Kidney (tissue), 14 donors: ENCODE data around the gene KRT5. TPM values are rescaled to one million over a fixed set of nuclear protein-coding genes. Genes with fewer than 3 reads are reported as not detected.

Experiments
- DNase-seq, 5 donors: peaks; one replicate each; pipeline ENCODE4 v3.0.0-alpha.2; 2013 to 2020
- FAIRE-seq: peaks from 2 replicates; lab custom pipeline; 2012; peaks lifted over from hg19 to GRCh38; lab: Jason Lieb, UNC
- H3K27ac ChIP-seq, 2 donors: one replicate each; pipeline ENCODE4 v1.7.0; 2013; ENCODE audit warnings: low read depth in 2 of 2, low read length in 2 of 2, inconsistent platforms in 1 of 2
- H3K27me3 ChIP-seq: one replicate; pipeline ENCODE4 v1.7.1; 2013; ENCODE audit warnings: low read length, inconsistent platforms; ENCODE audit not compliant: control insufficient read depth, insufficient read depth
- H3K36me3 ChIP-seq, 3 donors: one replicate each; pipeline versions ENCODE4 v1.7.0 to v1.7.1; 2013; ENCODE audit warnings: low read length in 3 of 3, control low read depth in 1 of 3, inconsistent platforms in 1 of 3; ENCODE audit not compliant: insufficient read depth in 3 of 3, control insufficient read depth in 2 of 3
- H3K4me1 ChIP-seq, 3 donors: one replicate each; pipeline versions ENCODE4 v1.7.0 to v1.7.1; 2013; ENCODE audit warnings: low read length in 3 of 3, inconsistent platforms in 1 of 3, low read depth in 1 of 3; ENCODE audit not compliant: control insufficient read depth in 2 of 3, insufficient read depth in 2 of 3
- H3K4me3 ChIP-seq, 3 donors: one replicate each; pipeline versions ENCODE4 v1.7.0 to v1.8.1; 2013; ENCODE audit warnings: low read length in 3 of 3, control low read depth in 1 of 3, inconsistent platforms in 1 of 3
- H3K9ac ChIP-seq, 3 donors: one replicate each; pipeline versions ENCODE4 v1.7.0 to v1.7.1; 2013; ENCODE audit warnings: low read length in 3 of 3, control low read depth in 1 of 3, inconsistent platforms in 1 of 3
- H3K9me3 ChIP-seq, 3 donors: one replicate each; pipeline versions ENCODE4 v1.7.0 to v1.7.1; 2013; ENCODE audit warnings: low read length in 3 of 3, control low read depth in 1 of 3, inconsistent platforms in 1 of 3; ENCODE audit not compliant: control insufficient read depth in 2 of 3, insufficient read depth in 1 of 3
- intact Hi-C: fragments of 100-400 bp; cut with DNase I; formaldehyde crosslinking; loops from one replicate; pipeline ENCODE4 v1.11.1; 2022
- polyA plus RNA-seq: library from polyadenylated mRNA; stranded (reverse); fragments of 350-450 nt; fragmentation: Illumina TruSeq; extraction: RNeasy Lipid Tissue Mini Kit (QIAGEN cat#74804); gene quantifications from one replicate; pipeline ENCODE4 v1.2.3, GENCODE V29; 2014; ENCODE audit warnings: low read depth, low replicate concordance; ENCODE audit not compliant: insufficient read depth
- total RNA-seq: library from RNA; stranded (reverse); fragmentation: NEBNext Ultra II Directional; extraction: Animal tissue kit (Norgen Biotek cat#: 25700); gene quantifications from one replicate; pipeline ENCODE4 v1.2.1, GENCODE V29; 2021
- TF ChIP-seq, protein P1 (sequence below): IDR thresholded peaks from 3 replicates; pipeline ENCODE4 v1.5.1; 2012; ENCODE audit warnings: mild to moderate bottlenecking, moderate library complexity, borderline replicate concordance; ENCODE audit not compliant: insufficient read depth; ENCODE audit errors: extremely low read depth
- donor health status: control.
- donor health status: control.
- donor health status: control.
- donor health status: control.
- donor health status: control.
- donor health status: DM: yes; HTN: yes; CAD: no.
- donor health status: Normal renal cell carcinoma (clear cell type).

The KRT5 gene
- total and polyA plus RNA-seq, 2 donors from 2014 or later, result 0.69 TPM; not detected in 1

DNA sequence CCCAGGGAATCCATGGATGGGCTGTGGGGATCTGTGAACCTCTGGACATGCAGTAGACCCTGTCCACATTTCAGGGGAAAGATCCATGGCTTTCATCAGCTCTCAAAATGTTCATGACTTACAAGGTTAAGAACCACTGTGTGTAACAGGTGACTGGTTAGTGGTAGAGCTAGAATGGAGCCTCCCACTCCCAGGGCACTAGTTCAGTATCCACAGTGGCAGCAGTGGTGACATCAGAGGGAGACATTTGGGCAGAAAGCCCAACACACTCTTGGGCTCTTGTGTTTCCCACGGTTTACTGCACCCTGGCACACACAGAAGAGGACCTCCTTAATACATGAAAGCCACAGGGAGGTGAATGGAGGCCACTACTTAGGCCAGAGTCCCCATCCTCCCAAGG, 44.4 kb upstream of the KRT5 start:
- Histone ChIP-seq H3K4me1 (no peaks in the 10 kb centered on the region), H3K9me3 (no peaks in the 10 kb centered on the region), H3K27me3 (no peaks in the 10 kb centered on the region), H3K36me3 (no peaks in the 10 kb centered on the region), H3K4me3 (no peak overlapping the region), H3K9ac (no peak overlapping the region), H3K27ac (no peak overlapping the region)
- FAIRE-seq (no peak), DNase-seq (no peak)
- TF ChIP-seq, protein P1, sequence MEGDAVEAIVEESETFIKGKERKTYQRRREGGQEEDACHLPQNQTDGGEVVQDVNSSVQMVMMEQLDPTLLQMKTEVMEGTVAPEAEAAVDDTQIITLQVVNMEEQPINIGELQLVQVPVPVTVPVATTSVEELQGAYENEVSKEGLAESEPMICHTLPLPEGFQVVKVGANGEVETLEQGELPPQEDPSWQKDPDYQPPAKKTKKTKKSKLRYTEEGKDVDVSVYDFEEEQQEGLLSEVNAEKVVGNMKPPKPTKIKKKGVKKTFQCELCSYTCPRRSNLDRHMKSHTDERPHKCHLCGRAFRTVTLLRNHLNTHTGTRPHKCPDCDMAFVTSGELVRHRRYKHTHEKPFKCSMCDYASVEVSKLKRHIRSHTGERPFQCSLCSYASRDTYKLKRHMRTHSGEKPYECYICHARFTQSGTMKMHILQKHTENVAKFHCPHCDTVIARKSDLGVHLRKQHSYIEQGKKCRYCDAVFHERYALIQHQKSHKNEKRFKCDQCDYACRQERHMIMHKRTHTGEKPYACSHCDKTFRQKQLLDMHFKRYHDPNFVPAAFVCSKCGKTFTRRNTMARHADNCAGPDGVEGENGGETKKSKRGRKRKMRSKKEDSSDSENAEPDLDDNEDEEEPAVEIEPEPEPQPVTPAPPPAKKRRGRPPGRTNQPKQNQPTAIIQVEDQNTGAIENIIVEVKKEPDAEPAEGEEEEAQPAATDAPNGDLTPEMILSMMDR, result no peak
- intact Hi-C loops, result no loop called here

DNA sequence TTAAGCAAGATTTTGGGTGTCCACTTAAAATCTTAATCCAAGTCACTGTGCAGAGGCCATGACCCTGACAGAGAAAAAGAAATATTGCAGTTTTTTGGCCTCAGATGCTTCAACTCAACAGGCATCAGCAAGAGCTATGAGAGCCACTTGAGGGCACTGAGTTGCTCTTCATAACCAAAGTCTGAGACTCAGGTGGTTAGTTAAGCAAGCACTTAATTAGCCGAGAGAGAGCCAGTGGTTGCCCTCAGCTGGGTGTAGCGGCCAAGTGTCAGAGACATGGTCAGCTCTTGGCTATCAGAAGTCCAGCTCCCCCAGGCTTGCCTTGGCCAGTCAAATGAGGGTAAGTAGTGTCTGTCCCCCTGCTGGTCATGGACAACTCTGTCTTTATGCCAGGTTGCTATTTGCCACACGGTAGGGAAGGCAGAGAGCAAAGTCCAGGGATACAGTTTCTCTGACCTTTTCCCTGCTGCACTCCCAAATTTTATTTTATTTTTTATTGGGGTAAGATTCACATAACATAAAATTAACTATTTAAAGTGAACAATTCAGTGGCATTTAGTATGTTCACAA, 41.8 kb upstream of the KRT5 start:
- intact Hi-C loops, result no loop called here
- TF ChIP-seq, protein P1, result no peak
- no peaks in the 10 kb centered on the region for H3K27me3 ChIP-seq
- no peak overlapping the region for H3K27ac ChIP-seq
- FAIRE-seq (no peak), DNase-seq (no peak)
- no peaks in the 10 kb centered on the region for H3K36me3 ChIP-seq
- H3K4me1 ChIP-seq, result no peaks in the 10 kb centered on the region
- no peaks in the 10 kb centered on the region for H3K9me3 ChIP-seq
- H3K9ac ChIP-seq, result no peak overlapping the region
- no peak overlapping the region for H3K4me3 ChIP-seq

DNA sequence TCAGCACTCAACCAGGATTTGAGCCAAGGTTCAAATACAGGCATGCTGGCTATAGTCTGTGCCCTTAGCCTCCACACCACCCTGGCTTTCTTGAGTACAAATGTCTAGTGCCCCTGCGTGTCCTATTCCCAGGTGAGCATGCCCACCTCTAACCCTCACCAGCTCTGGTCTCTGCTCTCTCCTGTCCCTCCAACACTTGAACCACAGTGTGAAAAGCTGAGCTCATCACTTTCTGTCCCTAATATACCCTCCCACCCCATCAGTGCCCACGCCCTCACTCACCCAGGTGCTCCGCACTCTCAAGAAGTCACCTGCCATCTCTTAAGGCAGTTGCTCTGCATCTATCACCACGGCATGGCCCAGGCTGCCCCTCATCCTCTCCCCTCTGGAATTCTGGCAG, 39.8 kb upstream of the KRT5 start:
- no peaks in the 10 kb centered on the region for H3K36me3 ChIP-seq
- no peak overlapping the region for H3K4me3 ChIP-seq
- intact Hi-C loops, result no loop called here
- DNase-seq (no peak), FAIRE-seq (no peak)
- no peak overlapping the region for H3K27ac ChIP-seq
- no peaks in the 10 kb centered on the region for H3K27me3 ChIP-seq
- no peak overlapping the region for H3K9ac ChIP-seq
- H3K9me3 ChIP-seq, result no peaks in the 10 kb centered on the region
- TF ChIP-seq, protein P1, result no peak
- H3K4me1 ChIP-seq, result no peaks in the 10 kb centered on the region
